Fibroblast of lung (primary cell): Measurements from ENCODE around the gene ERRFI1.

ENCODE experiments used
- EZH2 ChIP-seq: IDR thresholded peaks from 2 replicates; pipeline ENCODE4 v1.5.1; 2012; ENCODE audit warnings: low read length, control low read depth, mild to moderate bottlenecking; ENCODE audit errors: missing control alignments
- TF ChIP-seq, protein P1 (sequence below), 2 donors: IDR thresholded peaks in 1 of 2; conservative IDR thresholded peaks in 1 of 2; 1 replicate in 1 of 2; 2 replicates in 1 of 2; pipeline ENCODE4 v1.5.1; 2011 to 2012; ENCODE audit warnings: low read length in 2 of 2, control low read depth in 1 of 2, inconsistent platforms in 1 of 2, low read depth in 1 of 2, mild to moderate bottlenecking in 1 of 2

DNA sequence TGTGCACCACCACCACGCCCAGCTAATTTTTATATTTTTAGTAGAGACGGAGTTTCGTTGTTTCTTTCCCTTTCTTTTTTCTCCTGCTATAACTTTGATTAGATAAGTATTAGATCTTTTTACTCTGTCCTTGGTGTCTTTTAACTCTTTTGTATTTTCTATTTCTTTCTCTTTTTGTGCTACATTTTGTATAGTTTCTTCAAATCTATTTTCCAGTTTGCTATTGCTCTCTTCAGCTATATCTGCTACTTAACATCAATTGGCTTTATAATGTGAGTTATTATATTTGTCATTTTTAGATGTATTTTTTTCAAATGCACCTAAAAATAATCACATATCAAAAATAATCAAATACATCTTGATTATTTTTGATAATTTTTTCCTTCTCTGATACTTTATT, 16.0 kb upstream of the ERRFI1 start:
- TF ChIP-seq EZH2 = no peak
- TF ChIP-seq, protein P1, sequence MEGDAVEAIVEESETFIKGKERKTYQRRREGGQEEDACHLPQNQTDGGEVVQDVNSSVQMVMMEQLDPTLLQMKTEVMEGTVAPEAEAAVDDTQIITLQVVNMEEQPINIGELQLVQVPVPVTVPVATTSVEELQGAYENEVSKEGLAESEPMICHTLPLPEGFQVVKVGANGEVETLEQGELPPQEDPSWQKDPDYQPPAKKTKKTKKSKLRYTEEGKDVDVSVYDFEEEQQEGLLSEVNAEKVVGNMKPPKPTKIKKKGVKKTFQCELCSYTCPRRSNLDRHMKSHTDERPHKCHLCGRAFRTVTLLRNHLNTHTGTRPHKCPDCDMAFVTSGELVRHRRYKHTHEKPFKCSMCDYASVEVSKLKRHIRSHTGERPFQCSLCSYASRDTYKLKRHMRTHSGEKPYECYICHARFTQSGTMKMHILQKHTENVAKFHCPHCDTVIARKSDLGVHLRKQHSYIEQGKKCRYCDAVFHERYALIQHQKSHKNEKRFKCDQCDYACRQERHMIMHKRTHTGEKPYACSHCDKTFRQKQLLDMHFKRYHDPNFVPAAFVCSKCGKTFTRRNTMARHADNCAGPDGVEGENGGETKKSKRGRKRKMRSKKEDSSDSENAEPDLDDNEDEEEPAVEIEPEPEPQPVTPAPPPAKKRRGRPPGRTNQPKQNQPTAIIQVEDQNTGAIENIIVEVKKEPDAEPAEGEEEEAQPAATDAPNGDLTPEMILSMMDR (conservative IDR thresholded peaks at IDR 0.05 in 1 of 2, IDR thresholded peaks at IDR 0.05 in 1 of 2; ENCODE audit: low read depth in 1 of 2, low read length in 2 of 2) = no peak
